ENCODE measurements around the gene CELA2B.

GRCh38 chr1:15485636-15486035 lies 9.7 kb downstream of the CELA2B start:
- TF ChIP-seq CTCF (IDR thresholded peaks at IDR 0.05) (no peak), POLR2A (IDR thresholded peaks at IDR 0.05) (no peak)
